HCT116 (cell line): Measurements from ENCODE around the gene PTPN18.

Source experiments
- EZH2 ChIP-seq: fragments of 200-600 bp; sonication (generic); IDR thresholded peaks from 2 replicates; pipeline ENCODE4 v1.6.1; 2017; ENCODE audit warnings: antibody characterized with exemption, mixed run types
- YY1 ChIP-seq: IDR thresholded peaks from 2 replicates; pipeline ENCODE4 v1.6.1; 2011; ENCODE audit warnings: low read length, low read depth, moderate library complexity, mild to moderate bottlenecking; ENCODE audit not compliant: insufficient replicate concordance; ENCODE audit errors: extremely low read depth

- TF ChIP-seq YY1 = no peak
- TF ChIP-seq EZH2 = no peak
Observed at GRCh38 chr2:130313812-130314334, 42.0 kb upstream of the PTPN18 start.
